Mammary microvascular endothelial cell (primary cell): Measurements from ENCODE around the gene SCNN1B. TPM values are rescaled to one million over a fixed set of nuclear protein-coding genes. Genes with fewer than 3 reads are reported as not detected.

Source experiments
- total RNA-seq: library from RNA; depleted of rRNA; stranded (reverse); fragments of >200 nt; gene quantifications from 2 replicates; pipeline ENCODE4 v1.2.3, GENCODE V29; 2015

SCNN1B gene, protein sequence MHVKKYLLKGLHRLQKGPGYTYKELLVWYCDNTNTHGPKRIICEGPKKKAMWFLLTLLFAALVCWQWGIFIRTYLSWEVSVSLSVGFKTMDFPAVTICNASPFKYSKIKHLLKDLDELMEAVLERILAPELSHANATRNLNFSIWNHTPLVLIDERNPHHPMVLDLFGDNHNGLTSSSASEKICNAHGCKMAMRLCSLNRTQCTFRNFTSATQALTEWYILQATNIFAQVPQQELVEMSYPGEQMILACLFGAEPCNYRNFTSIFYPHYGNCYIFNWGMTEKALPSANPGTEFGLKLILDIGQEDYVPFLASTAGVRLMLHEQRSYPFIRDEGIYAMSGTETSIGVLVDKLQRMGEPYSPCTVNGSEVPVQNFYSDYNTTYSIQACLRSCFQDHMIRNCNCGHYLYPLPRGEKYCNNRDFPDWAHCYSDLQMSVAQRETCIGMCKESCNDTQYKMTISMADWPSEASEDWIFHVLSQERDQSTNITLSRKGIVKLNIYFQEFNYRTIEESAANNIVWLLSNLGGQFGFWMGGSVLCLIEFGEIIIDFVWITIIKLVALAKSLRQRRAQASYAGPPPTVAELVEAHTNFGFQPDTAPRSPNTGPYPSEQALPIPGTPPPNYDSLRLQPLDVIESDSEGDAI
- total RNA-seq, result 0.73 and 1.6 TPM in 2 replicates

DNA sequence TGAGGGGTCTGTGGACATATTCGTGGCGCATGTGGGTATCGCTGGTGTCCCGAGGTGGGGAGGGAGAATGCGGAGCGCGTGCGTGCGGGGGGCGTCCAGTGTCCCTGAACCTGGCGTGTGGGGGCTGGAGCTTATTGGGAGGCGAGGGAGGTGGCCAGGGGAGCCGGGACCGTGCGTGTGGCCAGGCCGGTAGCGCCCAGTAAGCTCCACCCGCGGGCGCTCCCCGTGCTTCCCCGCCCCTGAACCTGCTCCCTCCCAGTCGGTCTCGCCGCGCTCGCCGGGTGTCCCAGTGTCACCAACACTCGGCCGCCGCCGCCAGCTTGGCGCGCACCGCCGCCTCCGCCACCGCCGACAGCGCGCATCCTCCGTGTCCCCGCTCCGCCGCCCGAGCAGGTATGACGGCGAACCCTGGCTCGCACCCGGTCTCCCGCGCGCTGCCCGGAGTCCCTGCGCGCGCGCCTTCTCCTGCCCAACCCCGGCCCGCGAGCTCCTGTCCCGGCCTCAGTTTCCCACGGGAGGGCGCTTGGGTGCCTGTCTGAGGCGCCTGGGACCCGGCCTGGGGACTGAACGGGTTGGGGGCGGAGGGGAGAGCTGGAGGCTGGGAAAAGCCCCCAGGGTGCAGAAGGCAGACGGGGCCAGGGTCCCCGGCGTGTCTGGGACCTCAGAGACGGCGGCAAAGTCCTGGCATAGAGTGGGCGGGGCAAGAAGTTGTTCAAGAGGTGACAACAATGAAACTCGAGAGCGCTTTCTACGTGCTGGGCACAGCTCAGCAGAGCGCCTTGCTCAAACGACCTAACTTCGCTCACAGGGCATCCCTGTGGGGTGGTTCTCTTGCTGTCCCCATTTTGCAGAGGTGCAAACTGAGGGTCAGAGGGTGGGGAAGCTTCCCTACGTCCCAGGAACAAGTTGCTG, at the start of gene SCNN1B:
TSS of gene SCNN1B (plus strand) at position 258 of the 912 bp plus-strand sequence. CDS start 46,298 bp downstream, outside the sequence.

Other genes with a start within 250 kb of the SCNN1B start
- 9.6 and 10.6 TPM in 2 replicates for gene USP31, start 152.8 kb upstream of the SCNN1B start, total RNA-seq
- gene SCNN1G, start 119.6 kb upstream of the SCNN1B start, total RNA-seq, result 0.15 TPM in 1 of 2 replicates, not detected in the other
- gene COG7, start 150.9 kb downstream of the SCNN1B start, total RNA-seq, result 6.8 and 8.2 TPM in 2 replicates
- gene GGA2, start 208.2 kb downstream of the SCNN1B start, total RNA-seq, result 35.8 and 38.8 TPM in 2 replicates